HG03432 (cell line): ENCODE results near the gene SPOCK1.
"Not testable (repeated sequence)": the region's sequence is repeated elsewhere in the genome, so short reads cannot be mapped to it uniquely, and the experiment has no call there.

ENCODE experiments used
- ATAC-seq: cut with Tn5 transposase; IDR thresholded peaks from one replicate; pipeline ENCODE4 v1.9.1; 2021; ENCODE audit warnings: mild to moderate bottlenecking, moderate library complexity; ENCODE audit not compliant: unreplicated experiment

Gene SPOCK1

GRCh38 chr5:137233726-137234125, 265.4 kb downstream of the SPOCK1 start:
- no peak for ATAC-seq

DNA sequence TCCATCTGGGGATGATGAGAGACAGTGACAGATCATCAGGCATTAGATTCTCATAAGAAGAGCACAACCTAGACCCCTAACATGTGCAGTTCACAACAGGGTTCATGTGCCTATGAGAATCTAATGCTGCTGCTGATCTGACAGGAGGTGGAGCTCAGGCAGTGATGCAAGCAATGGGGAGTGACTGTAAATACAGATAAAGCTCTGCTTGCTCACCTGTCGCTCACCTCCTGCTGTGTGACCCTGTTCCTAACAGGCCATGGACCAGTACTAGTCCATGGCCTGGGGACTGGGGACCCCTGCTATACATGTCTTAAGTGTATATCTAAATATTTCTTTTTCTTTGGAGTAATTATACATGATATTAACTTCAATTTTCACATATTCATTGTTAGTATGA, 265.8 kb downstream of the SPOCK1 start:
- not testable (repeated sequence) for ATAC-seq

- no peak for ATAC-seq
Measured at GRCh38 chr5:137231540-137231939, 267.6 kb downstream of the SPOCK1 start.

DNA sequence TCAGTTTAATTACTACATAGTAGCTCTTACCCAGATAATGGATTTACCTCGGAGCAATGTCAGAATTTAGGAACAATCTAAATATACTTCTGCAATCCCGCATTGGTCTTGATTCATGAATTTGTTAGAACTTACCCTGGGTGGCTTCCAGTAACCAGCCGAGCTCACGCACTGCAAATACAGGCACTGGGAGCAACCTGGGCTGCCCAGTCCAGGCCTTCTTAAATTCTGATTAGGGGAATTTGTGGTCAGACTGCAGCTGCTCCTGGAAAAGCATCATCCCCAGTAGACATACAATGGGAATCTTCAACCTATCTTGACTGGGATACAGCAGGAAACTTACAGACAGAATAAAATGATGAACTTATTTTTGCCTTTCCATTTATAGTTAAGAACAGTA, 270.3 kb downstream of the SPOCK1 start:
- ATAC-seq: no peak

GRCh38 chr5:137226081-137226480, 273.0 kb downstream of the SPOCK1 start:
- ATAC-seq: no peak

DNA sequence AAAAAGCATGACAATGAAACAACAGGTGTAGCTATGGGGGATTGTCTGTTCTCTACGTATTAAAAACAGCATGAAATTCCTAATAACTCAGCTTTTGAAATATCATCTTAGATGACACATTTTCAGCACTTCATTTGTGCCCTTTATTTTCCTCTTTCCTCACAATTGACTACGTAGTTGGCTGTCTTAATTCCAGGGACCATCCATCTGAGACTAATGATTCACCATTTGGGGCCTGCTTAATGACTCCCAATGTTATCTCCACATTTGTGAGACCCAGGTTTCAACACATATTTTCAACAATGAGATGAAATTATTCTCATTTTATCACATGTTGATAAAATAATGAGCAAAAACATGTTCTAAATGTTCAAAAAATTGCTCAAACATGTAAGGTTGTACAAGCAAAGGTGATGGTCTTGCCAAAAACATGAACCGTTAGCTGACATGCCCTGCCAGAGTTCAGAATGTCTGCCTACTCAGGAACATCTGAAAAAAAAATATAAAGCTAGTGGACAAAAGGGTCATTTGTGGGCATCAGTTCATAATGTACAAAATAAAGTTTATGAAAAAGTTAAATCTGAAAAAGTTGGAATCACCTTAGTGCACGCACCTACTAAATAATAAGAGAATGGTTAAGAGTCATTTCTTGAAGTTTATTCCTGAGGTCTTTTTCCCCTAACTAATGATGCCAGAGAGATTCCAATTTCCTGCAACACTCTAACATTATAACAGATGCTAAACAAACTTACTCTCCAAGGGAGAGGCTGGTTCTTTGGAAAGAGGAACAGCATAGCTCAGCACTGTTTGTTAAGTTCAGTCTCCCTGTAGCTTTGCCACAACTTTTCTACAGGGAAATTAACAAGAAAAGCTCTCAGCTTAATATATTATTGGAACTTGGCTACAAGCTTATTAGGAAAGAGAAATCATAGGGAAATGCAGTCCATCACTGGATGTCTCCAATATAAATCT, 275.5 kb downstream of the SPOCK1 start:
- no peak for ATAC-seq

GRCh38 chr5:137221943-137222342, 277.2 kb downstream of the SPOCK1 start:
- ATAC-seq: no peak

DNA sequence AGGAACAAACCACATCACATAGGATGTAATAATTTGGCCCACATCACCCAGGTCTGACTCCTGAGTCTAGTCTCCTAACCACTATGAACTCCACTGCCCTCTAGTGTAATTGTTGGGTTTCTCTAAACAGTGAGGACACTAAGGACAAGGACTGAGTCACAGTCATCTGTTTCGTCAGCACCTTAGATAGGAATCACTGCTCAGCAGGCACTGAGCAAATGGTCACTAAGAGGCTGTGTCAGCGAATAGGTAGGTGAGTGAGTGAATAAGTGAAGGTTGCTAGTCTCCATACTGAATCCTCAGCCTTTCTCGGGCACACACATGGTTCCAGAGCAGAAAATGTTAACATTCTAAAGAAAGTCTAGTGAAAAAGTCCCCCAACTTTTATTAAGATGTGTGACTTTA, 278.6 kb downstream of the SPOCK1 start:
- ATAC-seq: peak; percentile 91

DNA sequence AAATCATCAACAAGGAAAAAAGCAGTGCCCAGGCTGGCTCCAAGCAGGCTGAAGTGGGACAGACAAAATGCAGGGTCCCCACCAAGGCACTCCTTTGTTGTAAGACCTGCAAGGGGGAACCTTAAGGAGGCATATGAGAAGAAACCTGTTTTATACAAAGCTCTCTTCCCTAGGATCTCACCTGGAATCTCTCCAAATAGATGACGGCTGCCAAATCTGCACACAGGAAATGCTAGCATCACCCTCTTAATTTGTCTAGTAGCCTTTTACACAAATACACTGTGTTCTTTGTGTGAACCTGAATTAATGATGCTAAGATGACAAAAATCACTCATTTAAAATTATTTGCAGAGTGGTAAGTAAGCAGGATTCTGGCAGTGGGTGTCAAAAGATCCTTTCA, 280.2 kb downstream of the SPOCK1 start:
- no peak for ATAC-seq

DNA sequence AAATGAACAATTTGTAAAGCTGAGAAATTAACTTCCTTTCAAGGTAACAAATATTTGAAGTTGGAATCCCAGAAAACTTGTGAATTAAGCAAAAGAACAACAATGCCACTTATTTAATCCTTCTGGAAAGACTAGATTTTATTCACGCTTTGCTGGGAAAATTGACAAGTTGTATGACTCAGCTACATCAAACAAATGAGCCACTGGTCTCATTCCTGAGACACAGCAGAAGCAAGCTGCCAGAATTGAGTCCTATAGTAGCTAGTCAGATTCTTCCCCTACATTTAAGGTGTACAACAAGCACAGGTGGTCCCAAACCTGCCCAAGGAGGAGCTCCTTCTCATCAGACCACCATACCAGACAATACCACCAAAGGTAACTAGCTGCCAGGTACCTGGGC, 280.7 kb downstream of the SPOCK1 start:
- ATAC-seq: no peak

DNA sequence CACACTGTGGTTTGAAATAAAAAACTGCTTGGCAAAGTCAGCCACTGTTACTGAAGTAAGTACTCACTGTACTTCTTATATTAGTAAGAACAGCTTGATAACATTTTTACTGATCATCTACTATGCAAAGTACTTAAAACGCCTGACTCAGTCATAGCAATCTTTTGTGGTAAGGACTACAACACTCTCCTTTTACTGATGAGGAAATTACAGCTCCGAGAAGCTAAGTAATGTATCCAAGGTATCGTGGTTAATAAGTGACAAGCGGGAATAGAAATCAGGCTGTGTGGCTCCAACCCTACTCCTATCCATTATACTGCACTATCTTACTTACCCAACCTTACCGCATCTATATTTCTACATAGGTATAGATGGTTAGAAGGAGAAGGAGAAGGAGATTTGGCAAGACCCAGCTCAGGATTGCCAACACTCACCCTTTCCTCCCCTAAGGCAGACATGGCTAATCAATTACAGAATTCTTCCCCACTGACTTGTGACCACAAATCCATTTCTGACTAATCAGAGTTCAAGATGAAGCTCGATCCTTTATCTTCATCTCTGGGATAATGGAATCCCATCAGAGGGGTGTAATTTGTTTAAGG, 281.4 kb downstream of the SPOCK1 start:
- no peak for ATAC-seq

GRCh38 chr5:137216976-137217598, 282.0 kb downstream of the SPOCK1 start:
- no peak for ATAC-seq

DNA sequence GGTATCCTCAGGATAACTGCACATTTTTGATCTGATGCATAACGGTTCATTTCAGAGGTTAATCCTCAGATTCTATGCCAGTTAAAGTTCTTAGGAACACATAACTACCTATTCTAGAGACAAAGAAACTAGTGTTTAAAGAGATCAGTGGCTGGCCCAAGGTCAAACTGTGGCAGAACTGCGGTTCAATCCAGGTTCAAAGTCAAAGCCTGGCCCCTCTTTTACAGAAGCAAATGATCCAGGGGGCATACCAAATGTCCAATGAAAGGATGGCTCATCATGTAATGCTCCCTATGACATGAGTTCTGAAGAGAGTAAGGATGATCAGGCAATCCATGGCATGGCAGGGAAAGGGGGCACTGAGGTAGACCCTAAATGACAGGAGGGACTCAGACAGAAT, 283.3 kb downstream of the SPOCK1 start:
- no peak for ATAC-seq

DNA sequence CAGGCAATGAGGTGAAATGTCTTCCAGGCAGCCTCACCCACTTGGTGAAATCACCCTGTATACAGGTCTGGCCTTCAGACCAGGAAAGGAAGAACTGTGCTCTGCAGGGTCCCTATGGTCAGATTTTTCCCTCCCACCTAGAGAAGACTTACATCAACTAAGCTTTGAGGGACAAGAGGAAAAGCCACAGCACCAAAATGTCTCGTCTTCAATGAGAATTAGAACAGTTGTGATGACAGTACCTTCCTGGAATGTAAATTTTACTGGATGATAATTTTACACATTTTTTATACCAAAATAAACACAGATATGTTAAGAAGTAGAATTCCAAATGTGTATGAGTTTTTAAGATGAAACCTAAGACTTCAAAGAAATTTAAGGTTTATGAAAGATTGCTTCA, 283.9 kb downstream of the SPOCK1 start:
- ATAC-seq: no peak

DNA sequence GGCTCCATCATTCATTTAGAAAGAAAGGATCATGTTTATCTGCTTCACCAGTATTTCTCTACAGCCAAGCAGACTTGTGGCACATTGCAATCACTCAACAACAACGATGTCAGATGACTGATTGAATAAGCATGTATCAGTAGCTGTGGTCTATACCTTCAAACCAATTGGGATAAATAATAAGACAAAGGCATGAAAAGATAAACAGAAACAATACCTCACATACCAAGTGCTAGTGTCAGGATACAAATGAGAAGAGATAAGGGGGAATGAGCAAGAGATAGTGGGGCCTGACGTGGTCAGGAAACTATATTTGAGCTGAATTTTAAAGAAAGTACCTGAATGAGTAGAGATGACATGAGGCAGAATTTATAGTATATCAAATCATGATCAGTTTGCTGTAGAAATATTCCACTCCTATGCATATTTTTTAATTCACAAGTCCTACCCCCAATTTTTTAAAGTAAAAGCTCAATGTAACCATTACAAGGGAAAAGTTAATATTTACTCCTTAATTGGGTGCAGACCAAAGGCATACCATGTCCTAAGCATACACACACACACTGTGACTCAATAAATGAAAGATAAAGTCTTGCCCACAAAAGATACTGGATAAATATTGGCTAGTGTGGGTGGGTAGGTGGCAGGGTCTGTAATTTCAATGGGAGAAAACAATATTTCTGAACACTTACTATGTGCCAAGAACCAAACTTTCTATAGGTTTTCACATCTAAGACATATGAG, 284.5 kb downstream of the SPOCK1 start:
- no peak for ATAC-seq

- ATAC-seq: no peak
Measured at GRCh38 chr5:137212471-137212870, 286.7 kb downstream of the SPOCK1 start.

- no peak for ATAC-seq
Measured at GRCh38 chr5:137209232-137209809, 289.8 kb downstream of the SPOCK1 start.

DNA sequence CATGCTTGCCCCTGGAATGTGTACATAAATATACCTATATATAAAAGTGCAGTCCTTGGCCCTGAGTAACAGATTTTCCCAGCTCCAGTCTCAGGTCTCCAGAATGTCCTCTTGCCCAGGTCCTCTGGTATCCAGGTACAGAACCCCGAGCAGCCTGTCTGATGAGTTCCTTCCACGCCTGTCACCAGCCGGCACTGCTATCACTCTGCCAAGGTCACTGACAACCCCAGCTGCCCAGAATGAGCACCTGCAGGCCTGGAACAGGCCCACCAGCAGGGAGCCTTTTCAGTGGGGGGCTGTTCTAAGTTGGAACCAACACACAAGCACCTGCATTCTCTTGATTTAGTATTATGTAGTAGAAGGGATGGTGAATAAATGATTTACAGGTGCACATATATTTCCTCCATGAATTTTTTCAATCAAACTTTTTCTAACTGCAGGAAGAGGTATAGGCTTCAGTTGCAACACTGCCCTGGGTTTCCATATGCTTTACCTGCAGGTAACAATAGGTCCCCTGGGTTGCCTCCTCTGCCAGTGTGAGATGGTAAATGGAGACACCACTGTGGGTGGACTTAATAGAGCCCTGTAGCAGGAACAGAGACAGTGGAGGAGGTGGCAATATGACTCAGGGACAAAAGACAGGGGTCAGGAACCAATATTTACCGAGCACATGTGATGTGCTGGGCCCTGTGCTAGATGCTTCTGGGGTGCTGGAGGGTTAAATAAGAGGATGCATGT, 291.9 kb downstream of the SPOCK1 start:
- no peak for ATAC-seq

GRCh38 chr5:137206030-137206715, 293.0 kb downstream of the SPOCK1 start:
- ATAC-seq: no peak
